ENCODE measurements around the gene SYNJ2. TPM values are rescaled to one million over a fixed set of nuclear protein-coding genes. Genes with fewer than 3 reads are reported as not detected.

Gene SYNJ2
- total RNA-seq, 1 experiment from 2014 or later = 24.5 TPM

DNA sequence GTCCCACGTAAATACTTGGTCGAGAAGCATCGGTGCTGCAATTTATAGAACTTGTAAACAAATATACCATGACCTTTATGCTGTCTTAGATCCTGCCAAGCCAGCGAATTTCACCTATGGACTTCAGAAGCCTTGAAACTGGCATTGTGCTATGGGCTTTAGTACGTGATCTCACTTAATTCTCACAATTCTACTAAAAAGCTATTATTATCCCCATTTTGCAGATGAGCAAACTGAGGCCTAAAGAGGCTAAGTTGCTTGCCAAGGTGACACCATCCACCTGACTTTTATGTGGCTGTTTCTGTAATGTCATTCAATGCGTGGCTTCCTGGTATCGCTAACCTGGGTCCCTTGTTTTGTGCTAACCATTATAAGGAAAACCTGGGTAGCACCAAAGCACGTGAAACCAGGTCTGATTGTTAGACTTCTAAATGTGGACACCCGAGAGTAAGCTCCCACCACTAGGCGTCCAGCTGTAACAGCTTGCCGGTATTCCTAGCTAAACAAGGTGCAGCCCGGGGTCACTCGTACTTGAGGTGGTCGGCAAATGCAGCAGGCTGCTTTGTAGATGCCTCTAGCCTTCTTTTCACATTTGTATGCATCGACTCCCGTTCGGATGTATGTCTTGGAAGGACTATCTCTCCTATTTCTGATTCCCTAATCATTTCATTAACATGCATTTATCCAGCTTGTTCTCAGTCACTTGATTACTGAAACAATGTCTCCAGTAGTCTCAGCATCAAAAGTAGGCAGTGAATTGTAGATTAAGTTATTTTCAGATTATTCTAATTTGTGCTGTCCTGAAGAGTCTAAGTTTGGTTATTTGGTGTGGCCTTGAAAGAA is 1.1 kb downstream of the SYNJ2 start:
- Histone ChIP-seq H4K8ac (replicated peaks; ENCODE audit: insufficient read length, low read depth, low read length) (no peak overlapping the region), H2AFZ (ENCODE audit: low read length) (no peak overlapping the region), H2BK120ac (ENCODE audit: low read depth, low read length, poor library complexity, severe bottlenecking) (no peak overlapping the region), H3T11ph (ENCODE audit: low read length) (no peak overlapping the region), H3K14ac (ENCODE audit: insufficient read depth, low read length) (no peak overlapping the region), H3K27me3 (ENCODE audit: insufficient read depth, low read length) (no peaks in the 10 kb centered on the region; the same call in 1 of the 2 replicates), H2BK5ac (ENCODE audit: insufficient read length, low read length) (no peak overlapping the region), H3K9ac (ENCODE audit: extremely low read depth, insufficient read length, low read length) (no peak overlapping the region), H3K9me3 (ENCODE audit: control insufficient read depth, low read depth, low read length) (no peaks in the 10 kb centered on the region), H3K4me2 (ENCODE audit: insufficient read depth, insufficient read length, low read length) (peak overlapping the region; percentile 59), H3K23me2 (ENCODE audit: insufficient read length, low read depth, low read length, poor library complexity, severe bottlenecking) (peaks cover 11% of the 10 kb centered on the region), H4K20me1 (ENCODE audit: control insufficient read depth, insufficient read depth, insufficient read length) (no peaks in the 10 kb centered on the region), H3K23ac (ENCODE audit: insufficient read length, low read depth, low read length) (no peak overlapping the region), H4K91ac (ENCODE audit: insufficient read length, low read depth, low read length) (no peak overlapping the region), H2BK15ac (ENCODE audit: low read depth, low read length) (no peak overlapping the region; the same call in 1 of the 2 replicates), H3K79me2 (ENCODE audit: insufficient read depth, low read length) (peaks cover 8% of the 10 kb centered on the region; the same call in 1 of the 2 replicates), H3K56ac (ENCODE audit: insufficient read length, low read depth, low read length) (no peak overlapping the region), H4K5ac (ENCODE audit: insufficient read length, low read depth, low read length) (no peak overlapping the region), H3K27ac (ENCODE audit: insufficient read length, low read depth, low read length) (no peak overlapping the region), H2AK5ac (ENCODE audit: insufficient read length, low read length) (no peak overlapping the region), H3K4me1 (ENCODE audit: insufficient read depth, low read length) (peaks cover 10% of the 10 kb centered on the region), H2BK12ac (ENCODE audit: insufficient read length, low read depth, low read length) (no peak overlapping the region), H2BK20ac (ENCODE audit: low read depth, low read length, poor library complexity, severe bottlenecking) (no peak overlapping the region), H3K79me1 (ENCODE audit: insufficient read depth, low read depth, low read length, poor library complexity, severe bottlenecking) (no peaks in the 10 kb centered on the region), H3K4ac (ENCODE audit: low read depth, low read length) (no peak overlapping the region), H3K18ac (ENCODE audit: insufficient read length, low read depth, low read length) (no peak overlapping the region)
- no peak for DNase-seq
- H3K36me3 Mint-ChIP-seq (ENCODE audit: insufficient read depth in 1 of 3, low read depth in 3 of 3) = no peaks in the 10 kb centered on the region; a peak in 1 of 7 replicates
- H3K4me1 Mint-ChIP-seq = peaks cover 42 to 45% of the 10 kb centered on the region in 2 experiments
- H3K27me3 Mint-ChIP-seq (ENCODE audit: low read depth) = peaks cover 27% of the 10 kb centered on the region
- TF ChIP-seq, protein P1, sequence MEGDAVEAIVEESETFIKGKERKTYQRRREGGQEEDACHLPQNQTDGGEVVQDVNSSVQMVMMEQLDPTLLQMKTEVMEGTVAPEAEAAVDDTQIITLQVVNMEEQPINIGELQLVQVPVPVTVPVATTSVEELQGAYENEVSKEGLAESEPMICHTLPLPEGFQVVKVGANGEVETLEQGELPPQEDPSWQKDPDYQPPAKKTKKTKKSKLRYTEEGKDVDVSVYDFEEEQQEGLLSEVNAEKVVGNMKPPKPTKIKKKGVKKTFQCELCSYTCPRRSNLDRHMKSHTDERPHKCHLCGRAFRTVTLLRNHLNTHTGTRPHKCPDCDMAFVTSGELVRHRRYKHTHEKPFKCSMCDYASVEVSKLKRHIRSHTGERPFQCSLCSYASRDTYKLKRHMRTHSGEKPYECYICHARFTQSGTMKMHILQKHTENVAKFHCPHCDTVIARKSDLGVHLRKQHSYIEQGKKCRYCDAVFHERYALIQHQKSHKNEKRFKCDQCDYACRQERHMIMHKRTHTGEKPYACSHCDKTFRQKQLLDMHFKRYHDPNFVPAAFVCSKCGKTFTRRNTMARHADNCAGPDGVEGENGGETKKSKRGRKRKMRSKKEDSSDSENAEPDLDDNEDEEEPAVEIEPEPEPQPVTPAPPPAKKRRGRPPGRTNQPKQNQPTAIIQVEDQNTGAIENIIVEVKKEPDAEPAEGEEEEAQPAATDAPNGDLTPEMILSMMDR (conservative IDR thresholded peaks at IDR 0.05) = peak; percentile 43; the same call in 2 of the 3 replicates
- H3K27ac Mint-ChIP-seq = peak overlapping the region; percentile 50 to 92 (median 85)
- WGBS (ENCODE audit: extremely low coverage, insufficient read length, low lambda C conversion rate) = no CpG with 5 or more reads among the region's 17 CpGs
- peak overlapping the region; percentile 75 to 82 for H3K4me3 Mint-ChIP-seq
- H3K9me3 Mint-ChIP-seq = no peaks in the 10 kb centered on the region
